Epithelial cell of prostate (primary cell): ENCODE measurements around the gene TBATA.

Source experiments
- DNase-seq: peaks from one replicate; pipeline ENCODE4 v3.0.0-alpha.2; 2011; ENCODE audit warnings: low read depth, low spot score
- H3K27ac ChIP-seq: fragments of 450-650 bp; 2 replicates; pipeline ENCODE4 v1.5.1; 2017; ENCODE audit warnings: mild to moderate bottlenecking

The TBATA gene

GRCh38 chr10:70748801-70749573 is 36.2 kb downstream of the TBATA start:
- H3K27ac ChIP-seq, result no peak overlapping the region
- no peak for DNase-seq

GRCh38 chr10:70748305-70748704 is 36.9 kb downstream of the TBATA start:
- DNase-seq, result no peak
- H3K27ac ChIP-seq, result no peak overlapping the region

- no peak overlapping the region for H3K27ac ChIP-seq
- no peak for DNase-seq
Observed at GRCh38 chr10:70747192-70747965, 37.8 kb downstream of the TBATA start.

- H3K27ac ChIP-seq, result no peak overlapping the region
- DNase-seq, result no peak
Observed at GRCh38 chr10:70745555-70745954, 39.6 kb downstream of the TBATA start.

- no peak for DNase-seq
- no peak overlapping the region for H3K27ac ChIP-seq
Observed at GRCh38 chr10:70744617-70745143, 40.5 kb downstream of the TBATA start.

GRCh38 chr10:70743879-70744278 is 41.3 kb downstream of the TBATA start:
- no peak for DNase-seq
- H3K27ac ChIP-seq, result no peak overlapping the region

GRCh38 chr10:70743430-70743788 is 41.8 kb downstream of the TBATA start:
- DNase-seq, result no peak
- no peak overlapping the region for H3K27ac ChIP-seq

- no peak for DNase-seq
- no peak overlapping the region for H3K27ac ChIP-seq
Observed at GRCh38 chr10:70742537-70743429, 42.4 kb downstream of the TBATA start.

GRCh38 chr10:70740406-70741288 is 44.5 kb downstream of the TBATA start:
- DNase-seq, result no peak
- H3K27ac ChIP-seq, result no peak overlapping the region

GRCh38 chr10:70738761-70739121 is 46.4 kb downstream of the TBATA start:
- DNase-seq, result no peak

GRCh38 chr10:70738006-70738760 is 47.0 kb downstream of the TBATA start:
- no peak overlapping the region for H3K27ac ChIP-seq
- DNase-seq, result no peak

More at GRCh38 chr10:70738761-70739121, 46.4 kb downstream of the TBATA start:
- no peak overlapping the region for H3K27ac ChIP-seq

GRCh38 chr10:70737250-70737649 is 47.9 kb downstream of the TBATA start:
- DNase-seq, result no peak
- no peak overlapping the region for H3K27ac ChIP-seq

GRCh38 chr10:70736525-70736924 is 48.7 kb downstream of the TBATA start:
- H3K27ac ChIP-seq, result no peak overlapping the region

GRCh38 chr10:70735161-70735560 is 50.0 kb downstream of the TBATA start:
- H3K27ac ChIP-seq, result no peak overlapping the region
- no peak for DNase-seq

More at GRCh38 chr10:70736525-70736924, 48.7 kb downstream of the TBATA start:
- no peak for DNase-seq

GRCh38 chr10:70733051-70733450 is 52.1 kb downstream of the TBATA start:
- H3K27ac ChIP-seq, result no peak overlapping the region
- DNase-seq, result no peak

- DNase-seq, result no peak
- no peak overlapping the region for H3K27ac ChIP-seq
Observed at GRCh38 chr10:70732569-70732968, 52.6 kb downstream of the TBATA start.

GRCh38 chr10:70730955-70731354 is 54.2 kb downstream of the TBATA start:
- no peak overlapping the region for H3K27ac ChIP-seq
- no peak for DNase-seq

- H3K27ac ChIP-seq, result no peak overlapping the region
- no peak for DNase-seq
Observed at GRCh38 chr10:70729763-70730357, 55.3 kb downstream of the TBATA start.
